HEK293 (cell line): ENCODE measurements around the gene TCAP.

Source experiments
- ATF2 ChIP-seq: fragments of 450-650 bp; formaldehyde crosslinking; IDR thresholded peaks from 2 replicates; pipeline ENCODE4 v1.5.1; 2016; ENCODE audit warnings: missing biosample characterization, missing genetic modification characterization, low read depth
- BCL11B ChIP-seq: fragments of 450-650 bp; formaldehyde crosslinking; IDR thresholded peaks from 2 replicates; pipeline ENCODE4 v1.5.1; 2016; ENCODE audit warnings: low read depth, missing biosample characterization, missing genetic modification characterization
- GLIS1 ChIP-seq: fragments of 450-650 bp; formaldehyde crosslinking; IDR thresholded peaks from 2 replicates; pipeline ENCODE4 v1.5.1; 2016; ENCODE audit warnings: missing biosample characterization, missing genetic modification characterization
- IKZF3 ChIP-seq: fragments of 450-650 bp; IDR thresholded peaks from 2 replicates; pipeline ENCODE4 v1.5.0; 2018; ENCODE audit warnings: missing biosample characterization, mild to moderate bottlenecking, missing genetic modification characterization, moderate library complexity
- INSM2 ChIP-seq: fragments of 450-650 bp; formaldehyde crosslinking; IDR thresholded peaks from 2 replicates; pipeline ENCODE4 v1.5.1; 2016; ENCODE audit warnings: missing biosample characterization, missing genetic modification characterization
- KLF8 ChIP-seq: fragments of 450-650 bp; formaldehyde crosslinking; IDR thresholded peaks from 2 replicates; pipeline ENCODE4 v1.5.1; 2016; ENCODE audit warnings: missing biosample characterization, missing genetic modification characterization
- MZF1 ChIP-seq: fragments of 450-650 bp; formaldehyde crosslinking; IDR thresholded peaks from 2 replicates; pipeline ENCODE4 v1.5.1; 2017; ENCODE audit warnings: missing biosample characterization, missing genetic modification characterization, borderline replicate concordance
- OSR2 ChIP-seq: fragments of 450-650 bp; formaldehyde crosslinking; IDR thresholded peaks from 2 replicates; pipeline ENCODE4 v1.5.1; 2016; ENCODE audit warnings: missing biosample characterization, missing genetic modification characterization
- PATZ1 ChIP-seq: fragments of 450-650 bp; formaldehyde crosslinking; IDR thresholded peaks from 2 replicates; pipeline ENCODE4 v1.5.1; 2016; ENCODE audit warnings: missing biosample characterization, missing genetic modification characterization
- PRDM10 ChIP-seq: fragments of 450-650 bp; formaldehyde crosslinking; IDR thresholded peaks from 2 replicates; pipeline ENCODE4 v1.5.1; 2016; ENCODE audit warnings: missing biosample characterization, missing genetic modification characterization
- SP3 ChIP-seq: fragments of 450-650 bp; formaldehyde crosslinking; IDR thresholded peaks from 2 replicates; pipeline ENCODE4 v1.5.1; 2016; ENCODE audit warnings: missing biosample characterization, missing genetic modification characterization
- SP7 ChIP-seq: fragments of 450-650 bp; formaldehyde crosslinking; IDR thresholded peaks from 2 replicates; pipeline ENCODE4 v1.5.1; 2016; ENCODE audit warnings: missing biosample characterization, missing genetic modification characterization
- ZBTB17 ChIP-seq: fragments of 450-650 bp; formaldehyde crosslinking; IDR thresholded peaks from 2 replicates; pipeline ENCODE4 v1.5.1; 2016; ENCODE audit warnings: missing biosample characterization, missing genetic modification characterization
- ZEB2 ChIP-seq: fragments of 450-650 bp; formaldehyde crosslinking; IDR thresholded peaks from 2 replicates; pipeline ENCODE4 v1.5.1; 2016; ENCODE audit warnings: missing biosample characterization, missing genetic modification characterization
- ZNF121 ChIP-seq: fragments of 450-650 bp; formaldehyde crosslinking; IDR thresholded peaks from 2 replicates; pipeline ENCODE4 v1.5.1; 2016; ENCODE audit warnings: missing biosample characterization, missing genetic modification characterization
- ZNF24 ChIP-seq: fragments of 450-650 bp; formaldehyde crosslinking; IDR thresholded peaks from 2 replicates; pipeline ENCODE4 v1.5.1; 2016; ENCODE audit warnings: missing biosample characterization, missing genetic modification characterization
- ZNF248 ChIP-seq: fragments of 450-650 bp; formaldehyde crosslinking; IDR thresholded peaks from 2 replicates; pipeline ENCODE4 v1.5.1; 2017; ENCODE audit warnings: missing biosample characterization, missing genetic modification characterization
- ZNF335 ChIP-seq: fragments of 450-650 bp; formaldehyde crosslinking; conservative IDR thresholded peaks from 2 replicates; pipeline ENCODE4 v1.5.1; 2016; ENCODE audit warnings: missing biosample characterization, missing genetic modification characterization
- ZNF510 ChIP-seq: fragments of 450-650 bp; formaldehyde crosslinking; IDR thresholded peaks from 2 replicates; pipeline ENCODE4 v1.5.1; 2018; ENCODE audit warnings: mild to moderate bottlenecking, missing genetic modification characterization, missing biosample characterization; ENCODE audit not compliant: insufficient replicate concordance
- ZNF639 ChIP-seq: fragments of 450-650 bp; formaldehyde crosslinking; IDR thresholded peaks from 2 replicates; pipeline ENCODE4 v1.5.1; 2016; ENCODE audit warnings: missing biosample characterization, missing genetic modification characterization
- ZNF768 ChIP-seq: fragments of 450-650 bp; formaldehyde crosslinking; IDR thresholded peaks from 2 replicates; pipeline ENCODE4 v1.5.1; 2018; ENCODE audit warnings: missing biosample characterization, mild to moderate bottlenecking, missing genetic modification characterization
- ZSCAN23 ChIP-seq: fragments of 450-650 bp; formaldehyde crosslinking; IDR thresholded peaks from 2 replicates; pipeline ENCODE4 v1.5.1; 2016; ENCODE audit warnings: missing biosample characterization, missing genetic modification characterization
- ZSCAN30 ChIP-seq: fragments of 450-650 bp; IDR thresholded peaks from 2 replicates; pipeline ENCODE4 v1.5.1; 2018; ENCODE audit warnings: missing biosample characterization, mild to moderate bottlenecking, missing genetic modification characterization, moderate library complexity

Gene TCAP

GRCh38 chr17:39663688-39664580 is 1.2 kb upstream of the TCAP start (continued):
- TF ChIP-seq INSM2 (tag by site-specific recombination): no peak
- TF ChIP-seq BCL11B (tag by site-specific recombination): peak; percentile 35; the same call in 1 of the 2 replicates
- peak; percentile 79 for TF ChIP-seq PATZ1
- 0 out of 2 replicates have a peak, but pooled peaks have one; percentile 20 for TF ChIP-seq ZEB2
- peak; percentile 98 for TF ChIP-seq ZNF335
- TF ChIP-seq ZBTB17: peak; percentile 78
- peak; percentile 93; the same call in 1 of the 2 replicates for TF ChIP-seq ZNF768 (tag by site-specific recombination)
- 0 out of 2 replicates have a peak, but pooled peaks have one; percentile 22 for TF ChIP-seq KLF8 (tag by site-specific recombination)
- peak; percentile 34 for TF ChIP-seq SP7 (tag by site-specific recombination)
- peak; percentile 94 for TF ChIP-seq GLIS1 (tag by site-specific recombination)
- TF ChIP-seq ZNF639 (tag by site-specific recombination): no peak
- TF ChIP-seq ATF2 (tag by site-specific recombination): no peak
- TF ChIP-seq ZNF121: peak; percentile 79; the same call in 1 of the 2 replicates
- 0 out of 2 replicates have a peak, but pooled peaks have one; percentile 19 for TF ChIP-seq ZNF24
- TF ChIP-seq PRDM10: peak; percentile 35
- peak; percentile 29 for TF ChIP-seq OSR2
- no peak for TF ChIP-seq ZNF510
- no peak for TF ChIP-seq ZSCAN23
- peak; percentile 92 for TF ChIP-seq ZSCAN30 (tag by site-specific recombination)
- TF ChIP-seq ZNF248 (tag by site-specific recombination): no peak
- TF ChIP-seq MZF1 (tag by site-specific recombination): no peak
- peak; percentile 75 for TF ChIP-seq SP3
- no peak for TF ChIP-seq IKZF3 (tag by site-specific recombination)
